OCI-M2 (cell line): ENCODE results near the gene CPLX1.
"Not testable (repeated sequence)": the region's sequence is repeated elsewhere in the genome, so short reads cannot be mapped to it uniquely, and the experiment has no call there.

Source experiments
- DNase-seq: peaks from one replicate; lab custom pipeline; 2025; ENCODE audit not compliant: unreplicated experiment; lab: John Stamatoyannopoulos, UW

Gene CPLX1

GRCh38 chr4:793093-793861, 32.7 kb downstream of the CPLX1 start:
- no peak for DNase-seq

GRCh38 chr4:792626-793092, 33.3 kb downstream of the CPLX1 start:
- no peak for DNase-seq

- no peak for DNase-seq
These were observed 33.9 kb downstream of the CPLX1 start for GRCh38 chr4:791898-792625.

GRCh38 chr4:791252-791897, 34.6 kb downstream of the CPLX1 start:
- no peak for DNase-seq

GRCh38 chr4:790466-790820, 35.5 kb downstream of the CPLX1 start:
- DNase-seq: no peak

GRCh38 chr4:789571-790465, 36.1 kb downstream of the CPLX1 start:
- DNase-seq: no peak

- DNase-seq: no peak
These were observed 37.2 kb downstream of the CPLX1 start for GRCh38 chr4:788636-789297.

- DNase-seq: no peak
These were observed 37.8 kb downstream of the CPLX1 start for GRCh38 chr4:788006-788635.

- no peak for DNase-seq
These were observed 38.4 kb downstream of the CPLX1 start for GRCh38 chr4:787561-787981.

- no peak for DNase-seq
These were observed 39.0 kb downstream of the CPLX1 start for GRCh38 chr4:786861-787300.

- DNase-seq: no peak
These were observed 39.7 kb downstream of the CPLX1 start for GRCh38 chr4:786074-786741.

GRCh38 chr4:785332-786073, 40.4 kb downstream of the CPLX1 start:
- DNase-seq: no peak

- DNase-seq: no peak
These were observed 41.3 kb downstream of the CPLX1 start for GRCh38 chr4:784401-785331.

GRCh38 chr4:781493-782216, 44.3 kb downstream of the CPLX1 start:
- DNase-seq: peak; percentile 89

- no peak for DNase-seq
These were observed 45.0 kb downstream of the CPLX1 start for GRCh38 chr4:780716-781492.

GRCh38 chr4:780255-780654, 45.7 kb downstream of the CPLX1 start:
- DNase-seq: not testable (repeated sequence)
